Liver (tissue), 3 donors: ENCODE results near the gene FOCAD.

ENCODE experiments used
- CTCF ChIP-seq: fragments of 150-350 bp; IDR thresholded peaks from 2 replicates; pipeline ENCODE4 v1.5.1; 2017; ENCODE audit warnings: improper control_type of control experiment, low read depth, low read length; ENCODE audit not compliant: missing input control
- FOXA1 ChIP-seq: IDR thresholded peaks from 2 replicates; pipeline ENCODE4 v1.6.1; 2016; ENCODE audit warnings: antibody characterized with exemption
- GABPA ChIP-seq, 2 donors: IDR thresholded peaks in 1 of 2; conservative IDR thresholded peaks in 1 of 2; 2 replicates each; pipeline ENCODE4 v1.6.1; 2016; ENCODE audit warnings: antibody characterized with exemption in 2 of 2, mild to moderate bottlenecking in 1 of 2, moderate library complexity in 1 of 2
- JUND ChIP-seq, 2 donors: IDR thresholded peaks; 2 replicates each; pipeline ENCODE4 v1.6.1; 2016; ENCODE audit warnings: antibody characterized with exemption in 2 of 2
- NR2F2 ChIP-seq: IDR thresholded peaks from 2 replicates; pipeline ENCODE4 v1.6.1; 2016; ENCODE audit warnings: antibody characterized with exemption
- RAD21 ChIP-seq, 2 donors: IDR thresholded peaks; 2 replicates each; pipeline ENCODE4 v1.6.1; 2016; ENCODE audit warnings: antibody characterized with exemption in 2 of 2, mild to moderate bottlenecking in 2 of 2
- REST ChIP-seq: IDR thresholded peaks from 2 replicates; pipeline ENCODE4 v1.6.1; 2016; ENCODE audit warnings: antibody characterized with exemption, mild to moderate bottlenecking
- SP1 ChIP-seq: IDR thresholded peaks from 2 replicates; pipeline ENCODE4 v1.6.1; 2018; ENCODE audit warnings: antibody characterized with exemption, mild to moderate bottlenecking
- YY1 ChIP-seq: IDR thresholded peaks from 2 replicates; pipeline ENCODE4 v1.6.1; 2016; ENCODE audit warnings: antibody characterized with exemption, mild to moderate bottlenecking
- ZBTB33 ChIP-seq: IDR thresholded peaks from 2 replicates; pipeline ENCODE4 v1.6.1; 2016; ENCODE audit warnings: antibody characterized with exemption
- donor health status: healthy.
- donor health status: healthy.

GRCh38 chr9:20725675-20726074, 41.6 kb downstream of the FOCAD start:
- no peak for TF ChIP-seq CTCF
- no peak for TF ChIP-seq YY1
- TF ChIP-seq NR2F2, result no peak
- TF ChIP-seq RAD21 (IDR thresholded peaks at IDR 0.05), result no peak
- no peak for TF ChIP-seq SP1
- no peak for TF ChIP-seq JUND (IDR thresholded peaks at IDR 0.05)
- no peak for TF ChIP-seq REST
- no peak for TF ChIP-seq GABPA (IDR thresholded peaks at IDR 0.05 in 1 of 2, conservative IDR thresholded peaks at IDR 0.05 in 1 of 2)
- no peak for TF ChIP-seq ZBTB33
- TF ChIP-seq FOXA1, result no peak
